ENCODE data around the gene GNAS.

- TF ChIP-seq EP300 (IDR thresholded peaks at IDR 0.05) (no peak), CTCF (IDR thresholded peaks at IDR 0.05) (no peak), POLR2AphosphoS5 (IDR thresholded peaks at IDR 0.05) (no peak)
Measured at GRCh38 chr20:58908221-58908620, 55.7 kb downstream of the GNAS start.
